Measurements from ENCODE around the gene PPIP5K1.
"Not testable (repeated sequence)": the region's sequence is repeated elsewhere in the genome, so short reads cannot be mapped to it uniquely, and the experiment has no call there.

Gene PPIP5K1

DNA sequence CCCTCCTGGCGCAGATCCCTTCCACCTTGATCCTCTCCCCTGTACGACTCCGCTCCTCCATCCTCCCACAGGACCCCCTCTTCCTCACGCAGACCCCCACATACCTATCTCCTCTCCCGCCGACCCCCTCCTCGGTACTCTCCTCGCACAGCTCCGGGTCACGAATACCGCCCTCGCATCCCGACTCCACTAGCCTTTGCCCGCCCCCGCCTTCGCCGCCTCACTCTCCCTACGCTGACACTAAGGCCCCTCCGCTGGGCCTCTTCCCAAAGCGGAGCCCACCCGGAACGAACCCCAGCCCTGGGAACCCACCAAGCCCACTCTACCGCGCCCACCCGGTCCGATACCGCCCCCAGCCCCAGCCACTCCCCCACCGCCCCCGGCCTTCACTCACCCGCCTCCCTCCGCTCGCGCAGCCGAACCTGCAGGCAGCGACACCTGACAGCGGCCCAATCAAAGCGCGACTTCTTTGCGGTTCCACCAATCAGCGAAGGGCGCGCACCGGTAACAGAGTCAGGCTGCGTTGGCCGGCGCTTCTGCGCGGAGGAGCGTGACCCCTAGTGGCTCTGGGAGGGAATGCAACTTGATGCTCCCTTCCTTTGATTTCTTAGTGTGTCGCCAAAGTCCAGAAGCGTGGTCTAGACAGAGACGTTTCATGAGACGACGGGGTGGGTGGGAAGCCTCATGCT lies at the start of gene PPIP5K1:
Gene PPIP5K1, minus strand, starts transcription at position 431 of the 689 bp plus-strand sequence. CDS start 5,704 bp downstream, outside the sequence.
- not testable (repeated sequence) for H3K4me3 ChIP-seq, H3K36me3 ChIP-seq

GRCh38 chr15:43638464-43639204 lies 48.6 kb upstream of the PPIP5K1 start:
- H3K9me3 ChIP-seq; H3K4me1 ChIP-seq; H3K27ac ChIP-seq; H3K4me3 ChIP-seq; H3K36me3 ChIP-seq; intact Hi-C loops (cut with DNase I; ENCODE audit: low total_unique reads); H3K27me3 ChIP-seq; DNase-seq: not testable (repeated sequence)

More for the DNA sequence above, at the start of gene PPIP5K1:
- DNase-seq; H3K4me1 ChIP-seq; H3K27me3 ChIP-seq; H3K27ac ChIP-seq; intact Hi-C loops (cut with DNase I; ENCODE audit: low total_unique reads); H3K9me3 ChIP-seq: not testable (repeated sequence)

DNA sequence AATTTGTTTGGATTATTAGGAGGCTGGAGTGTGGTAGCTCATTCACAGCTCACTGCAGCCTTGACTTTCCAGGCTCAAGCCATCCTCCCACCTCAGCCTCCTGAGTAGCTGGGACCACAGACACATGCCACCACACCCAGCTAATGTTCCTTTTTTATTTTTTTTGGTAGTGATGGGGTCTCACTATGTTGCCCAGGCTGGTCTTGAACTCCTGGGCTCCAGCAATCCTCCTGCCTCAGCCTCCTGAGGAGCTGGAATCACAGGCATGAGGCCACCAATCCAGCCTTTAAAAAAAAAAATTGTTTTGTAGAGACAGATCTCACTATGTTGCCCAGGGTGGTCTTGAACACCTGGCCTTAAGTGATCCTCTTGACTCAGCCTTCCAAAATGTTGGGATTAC lies 36.9 kb upstream of the PPIP5K1 start:
- H3K27ac ChIP-seq; H3K27me3 ChIP-seq; H3K4me1 ChIP-seq; intact Hi-C loops (cut with DNase I; ENCODE audit: low total_unique reads); H3K4me3 ChIP-seq; H3K36me3 ChIP-seq; H3K9me3 ChIP-seq; DNase-seq: not testable (repeated sequence)

DNA sequence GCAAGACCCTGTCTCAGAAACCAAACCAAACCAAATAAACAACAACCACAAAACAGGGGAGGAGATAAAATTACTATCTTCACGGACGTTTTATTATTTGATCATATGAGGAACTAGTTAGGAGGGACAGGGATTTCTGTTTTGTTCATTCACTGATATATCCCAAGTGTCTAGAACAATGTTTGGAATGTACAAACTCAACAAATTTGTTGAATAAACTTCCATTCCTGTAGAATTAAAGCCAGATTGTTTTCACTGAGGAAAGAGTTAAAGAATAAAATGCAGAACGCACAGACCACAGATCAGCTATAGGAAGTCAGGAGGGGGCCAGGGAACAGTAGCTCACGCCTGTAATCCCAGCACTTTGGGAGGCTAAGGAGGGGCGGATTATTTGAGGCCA lies 35.1 kb upstream of the PPIP5K1 start:
- TF ChIP-seq CTCF (IDR thresholded peaks at IDR 0.05), result no peak
- H3K4me3 ChIP-seq, result no peak overlapping the region
- DNase-seq, result no peak

DNA sequence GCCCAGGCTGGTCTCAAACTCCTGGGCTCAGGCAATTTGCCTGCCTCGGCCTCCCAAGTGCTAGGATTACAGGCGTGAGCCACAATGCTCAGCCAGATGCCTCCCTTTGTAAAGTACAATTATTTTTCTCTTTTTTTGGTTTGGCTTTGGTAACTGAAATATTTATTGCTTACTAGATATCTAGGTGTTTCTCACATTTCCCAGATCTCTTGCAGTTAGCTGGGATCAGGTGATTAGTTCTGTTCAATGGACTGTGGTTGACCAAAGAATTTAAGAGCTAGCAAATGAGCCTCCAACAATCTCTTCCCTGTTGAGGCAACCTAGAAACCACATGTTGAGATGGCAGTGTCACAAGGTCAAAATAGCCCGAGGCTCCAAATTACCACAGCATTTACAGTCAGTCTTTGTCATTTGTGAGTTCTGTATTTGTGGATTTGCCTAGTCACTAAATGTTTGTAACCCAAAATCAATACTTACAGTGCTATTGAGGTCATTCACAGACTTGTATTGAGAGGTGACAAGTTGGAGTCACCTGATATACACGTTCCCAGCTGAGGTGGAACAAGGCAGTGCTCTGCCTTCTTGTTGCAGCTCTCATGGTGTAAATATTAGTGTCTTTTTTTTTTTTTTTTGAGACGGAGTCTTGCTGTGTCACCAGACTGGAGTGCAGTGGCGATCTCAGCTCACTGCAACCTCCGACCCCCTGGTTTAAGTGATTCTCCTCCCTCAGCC lies 32.2 kb upstream of the PPIP5K1 start:
- DNase-seq; H3K9me3 ChIP-seq; H3K27ac ChIP-seq; H3K36me3 ChIP-seq; intact Hi-C loops (cut with DNase I; ENCODE audit: low total_unique reads); H3K4me1 ChIP-seq; H3K4me3 ChIP-seq: not testable (repeated sequence)
- peaks cover 0 to 16% of the 10 kb centered on the region in 2 donors for H3K27me3 ChIP-seq

More for the DNA sequence above, 35.1 kb upstream of the PPIP5K1 start:
- H3K27ac ChIP-seq, result no peak overlapping the region
- no peaks in the 10 kb centered on the region for H3K36me3 ChIP-seq
- intact Hi-C loops (cut with DNase I; ENCODE audit: low total_unique reads), result no loop called here
- H3K9me3 ChIP-seq, result no peaks in the 10 kb centered on the region
- no peaks in the 10 kb centered on the region for H3K4me1 ChIP-seq
- H3K27me3 ChIP-seq, result peaks cover 0 to 9% of the 10 kb centered on the region in 2 donors

DNA sequence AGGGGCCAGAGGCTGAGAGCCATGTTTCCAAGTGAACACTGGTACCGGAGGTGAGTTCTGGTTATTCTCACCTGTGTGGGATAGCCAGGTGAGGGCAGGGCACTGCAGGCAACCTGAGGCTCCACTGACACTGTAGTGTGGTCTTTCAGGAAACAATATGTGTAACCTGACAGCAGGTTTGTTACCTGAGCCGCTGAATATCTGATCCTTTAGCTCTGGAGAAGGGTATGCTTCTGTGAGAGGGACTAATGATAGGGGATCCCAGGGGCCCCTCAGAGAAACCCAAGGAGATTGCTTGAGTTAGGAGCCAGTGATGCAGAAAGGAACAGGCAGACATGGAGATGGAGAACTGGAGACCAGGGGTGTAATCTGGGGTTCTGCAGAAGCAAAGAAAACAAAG lies 28.7 kb upstream of the PPIP5K1 start, which contains the start of gene STRC:
Gene STRC, minus strand, starts transcription at position 101 of the 400 bp plus-strand sequence. Its CDS starts 78 bp downstream, at position 23.
- intact Hi-C loops (cut with DNase I; ENCODE audit: low total_unique reads); DNase-seq; H3K4me3 ChIP-seq; H3K27ac ChIP-seq; H3K4me1 ChIP-seq; H3K9me3 ChIP-seq; H3K36me3 ChIP-seq: not testable (repeated sequence)
- peaks cover 0 to 16% of the 10 kb centered on the region in 2 donors for H3K27me3 ChIP-seq

- H3K4me1 ChIP-seq; H3K36me3 ChIP-seq; intact Hi-C loops (cut with DNase I; ENCODE audit: low total_unique reads); H3K4me3 ChIP-seq; H3K27ac ChIP-seq; H3K9me3 ChIP-seq; DNase-seq: not testable (repeated sequence)
- H3K27me3 ChIP-seq, result peaks cover 0 to 10% of the 10 kb centered on the region in 2 donors
Measured at GRCh38 chr15:43617750-43618149, 27.7 kb upstream of the PPIP5K1 start.

GRCh38 chr15:43602233-43602632 lies 12.2 kb upstream of the PPIP5K1 start:
- H3K4me1 ChIP-seq; H3K4me3 ChIP-seq; H3K9me3 ChIP-seq; intact Hi-C loops (cut with DNase I; ENCODE audit: low total_unique reads); DNase-seq; H3K36me3 ChIP-seq; H3K27me3 ChIP-seq; H3K27ac ChIP-seq: not testable (repeated sequence)

DNA sequence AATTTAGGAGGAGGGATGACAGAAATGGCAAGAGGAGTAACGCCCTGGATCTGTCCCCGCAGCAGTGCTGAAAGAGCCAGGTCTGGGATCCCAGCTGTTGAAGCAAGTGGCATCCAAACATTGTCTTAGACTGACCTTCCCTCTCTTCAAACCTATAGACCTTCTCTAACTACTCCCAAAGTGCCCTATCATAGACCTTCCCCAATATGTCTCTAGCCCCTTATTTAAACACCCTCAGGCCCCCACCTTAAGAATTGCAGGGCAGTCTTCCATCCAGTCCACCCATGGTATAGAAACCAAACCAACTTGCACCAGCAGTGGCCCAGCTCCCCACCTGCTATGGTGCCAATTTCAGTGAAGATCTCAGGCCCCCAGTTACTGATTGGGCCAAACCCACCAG lies 10.2 kb upstream of the PPIP5K1 start:
- H3K36me3 ChIP-seq; H3K4me3 ChIP-seq; H3K9me3 ChIP-seq; H3K27ac ChIP-seq; H3K4me1 ChIP-seq; intact Hi-C loops (cut with DNase I; ENCODE audit: low total_unique reads); H3K27me3 ChIP-seq; DNase-seq: not testable (repeated sequence)

- H3K9me3 ChIP-seq; H3K27ac ChIP-seq; H3K36me3 ChIP-seq; H3K4me3 ChIP-seq; DNase-seq; H3K27me3 ChIP-seq; H3K4me1 ChIP-seq; intact Hi-C loops (cut with DNase I; ENCODE audit: low total_unique reads): not testable (repeated sequence)
Measured at GRCh38 chr15:43599131-43599530, 9.1 kb upstream of the PPIP5K1 start.

DNA sequence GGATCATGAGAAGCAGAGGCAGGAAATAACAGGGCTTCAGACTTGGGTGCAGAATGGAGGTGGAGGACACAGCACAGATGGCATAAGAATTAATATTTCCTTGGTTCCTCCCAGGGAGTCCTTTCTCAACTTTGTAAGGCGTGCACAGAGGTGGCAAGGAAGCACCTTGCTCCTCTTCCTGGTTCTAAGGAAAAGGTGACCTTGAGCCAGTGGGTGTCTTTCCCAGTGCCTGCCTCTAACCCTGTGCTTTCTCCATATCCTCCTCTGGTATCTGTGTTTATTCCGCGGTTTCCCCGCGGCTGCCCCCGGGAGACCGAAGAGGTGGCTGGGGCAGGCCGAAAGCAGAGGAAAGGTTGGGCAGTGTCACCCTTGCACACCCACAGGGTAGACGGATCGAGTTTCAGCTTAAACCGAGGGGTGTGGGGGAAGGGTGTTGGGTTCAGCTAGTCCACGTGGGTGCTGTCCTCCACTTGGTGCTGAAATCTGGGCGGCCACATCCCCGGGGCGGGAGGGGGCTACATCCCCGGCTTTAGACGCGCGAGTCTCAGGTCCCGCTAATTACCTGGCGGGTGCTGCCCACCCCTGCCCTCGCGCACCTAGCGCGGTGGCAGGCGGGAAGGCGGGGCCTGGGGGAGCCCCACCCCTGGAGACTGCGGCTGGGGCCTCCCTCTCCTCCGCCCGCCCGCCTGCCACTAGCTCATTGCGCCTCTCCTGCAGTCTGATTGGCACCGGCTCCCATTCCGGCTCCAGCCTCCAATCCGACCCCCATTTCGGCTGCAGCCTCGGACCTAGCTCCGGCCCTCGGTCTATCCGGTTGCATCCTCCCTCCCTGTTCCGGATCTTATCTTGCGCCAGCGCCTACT lies 3.6 kb upstream of the PPIP5K1 start, which contains the start of gene CKMT1B:
Gene CKMT1B, plus strand, starts transcription at position 700 of the 863 bp plus-strand sequence. CDS start 192 bp downstream, outside the sequence.
- DNase-seq; H3K27ac ChIP-seq; H3K4me3 ChIP-seq; H3K36me3 ChIP-seq; H3K9me3 ChIP-seq; H3K4me1 ChIP-seq; intact Hi-C loops (cut with DNase I; ENCODE audit: low total_unique reads); H3K27me3 ChIP-seq: not testable (repeated sequence)

DNA sequence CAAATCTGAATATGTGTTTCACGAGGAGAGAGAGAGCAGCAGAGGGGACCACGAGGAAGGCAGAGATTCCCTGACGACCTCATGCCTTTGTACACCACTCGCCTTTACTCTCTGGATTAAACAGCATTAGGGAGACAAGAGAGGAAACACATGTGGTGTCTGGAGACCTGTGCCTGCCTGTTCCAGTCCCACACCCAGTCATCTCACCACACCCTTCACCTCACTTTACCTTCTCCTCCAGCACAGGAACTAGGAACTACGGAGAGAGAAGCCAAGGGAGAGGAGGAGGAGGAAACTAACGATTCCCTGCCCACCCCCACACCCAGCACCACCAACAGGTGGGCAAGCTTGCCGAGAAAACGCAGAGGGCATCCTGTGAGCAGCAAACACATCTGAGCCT lies 2.8 kb upstream of the PPIP5K1 start:
- H3K9me3 ChIP-seq; H3K27ac ChIP-seq; H3K27me3 ChIP-seq; DNase-seq; H3K4me1 ChIP-seq; H3K4me3 ChIP-seq; intact Hi-C loops (cut with DNase I; ENCODE audit: low total_unique reads); H3K36me3 ChIP-seq: not testable (repeated sequence)
